ENCODE data around the gene TUBG1.
"Not testable (repeated sequence)": the region's sequence is repeated elsewhere in the genome, so short reads cannot be mapped to it uniquely, and the experiment has no call there.

The TUBG1 gene

DNA sequence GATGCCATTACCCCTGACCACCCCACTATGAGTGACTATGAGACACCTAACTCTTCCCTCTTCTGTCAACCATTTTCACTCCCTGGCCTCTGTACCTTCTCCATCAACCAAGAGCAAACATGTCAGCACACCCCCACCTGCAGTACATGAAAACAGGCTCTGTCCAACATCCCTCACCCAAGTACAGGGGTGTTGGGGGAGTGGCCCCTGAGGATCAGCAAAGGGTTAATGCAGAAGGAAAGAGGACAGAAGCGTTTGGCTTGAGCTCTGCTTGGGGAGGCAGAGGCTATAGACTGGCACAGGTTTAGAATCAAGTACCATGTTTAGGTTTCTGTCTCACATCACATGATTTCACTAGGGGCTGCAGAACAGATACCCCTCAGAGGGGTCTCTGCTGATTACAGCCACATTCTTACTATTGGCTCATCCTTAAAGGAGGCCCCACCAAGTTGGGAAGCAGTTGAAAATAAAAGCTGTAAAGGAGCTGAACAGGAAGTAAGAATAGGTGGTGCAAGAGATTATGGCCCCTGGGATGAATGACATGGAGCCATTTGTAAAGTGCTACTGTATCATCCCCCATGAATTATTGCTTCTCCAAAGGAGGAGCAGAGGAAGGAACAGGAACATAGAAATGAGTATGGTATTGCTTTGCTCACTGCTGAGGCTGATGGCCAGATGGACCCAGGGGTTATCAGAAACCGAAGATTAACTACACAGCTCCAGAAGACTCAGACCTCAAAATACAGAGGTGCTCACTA, 29.5 kb upstream of the TUBG1 start:
- DNase-seq: no peak

DNA sequence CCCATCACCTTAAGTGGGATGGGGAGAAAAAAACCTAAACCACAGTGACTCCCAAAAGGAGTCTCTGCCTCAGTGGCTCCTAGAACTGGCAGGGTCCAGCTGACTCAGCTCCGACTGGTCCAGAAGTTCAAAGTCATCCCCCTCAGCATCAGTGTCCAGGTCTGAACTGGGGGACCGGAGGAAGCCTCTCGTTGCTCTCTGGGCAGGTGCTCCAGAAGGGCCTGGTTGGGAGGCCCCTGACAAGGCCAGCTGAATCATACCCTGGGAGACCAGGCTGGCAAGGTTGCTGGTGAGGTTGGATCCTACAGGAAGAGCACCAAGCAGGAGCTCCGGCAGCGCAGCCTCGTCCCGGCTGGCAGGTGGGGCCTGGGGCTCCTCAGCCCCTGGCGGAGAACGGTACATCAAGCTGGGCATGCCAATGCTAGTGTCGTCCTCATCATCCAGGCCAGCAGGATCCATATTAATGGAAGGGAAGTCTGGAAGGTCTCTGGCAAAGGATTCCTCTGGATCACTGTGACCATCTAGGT, 27.7 kb upstream of the TUBG1 start:
- no peak for DNase-seq

DNA sequence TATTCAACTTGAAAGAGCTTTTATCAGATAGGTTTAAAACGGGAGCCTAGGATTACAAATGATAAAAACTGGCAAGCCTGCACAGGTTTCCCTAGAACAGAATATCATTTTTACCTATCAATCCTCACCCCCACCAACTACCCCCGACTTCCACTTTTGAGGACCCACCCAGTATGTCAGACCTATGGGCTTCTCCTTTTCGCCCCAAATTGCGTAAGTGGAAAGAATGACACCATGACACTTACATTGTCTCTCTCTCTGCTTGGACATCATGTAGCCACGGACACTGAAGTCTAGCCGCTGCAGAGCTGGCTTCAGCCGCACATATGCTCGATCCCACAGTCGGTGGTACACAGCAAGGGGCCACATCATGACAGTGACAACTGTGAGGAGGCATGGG, 24.6 kb upstream of the TUBG1 start:
- no peak for DNase-seq

DNA sequence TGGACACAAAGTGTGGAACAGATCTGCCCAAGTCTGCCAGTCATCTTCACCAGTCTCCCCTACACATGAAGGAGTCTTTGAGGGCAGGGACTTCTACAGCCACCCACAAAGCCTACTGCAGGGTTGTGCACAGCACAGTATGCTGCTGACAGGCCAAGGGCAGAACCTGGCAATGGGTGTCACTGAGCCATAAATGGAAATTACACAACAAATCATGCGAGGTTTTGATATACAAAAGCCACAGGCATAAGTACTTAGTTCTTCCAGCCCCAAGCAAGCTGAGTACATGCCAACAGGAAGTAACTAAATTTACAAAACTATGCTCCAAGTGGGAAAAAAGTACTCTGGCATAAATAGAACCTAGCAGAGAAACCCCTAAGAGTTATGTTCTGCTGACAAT, 24.1 kb upstream of the TUBG1 start:
- DNase-seq: no peak

DNA sequence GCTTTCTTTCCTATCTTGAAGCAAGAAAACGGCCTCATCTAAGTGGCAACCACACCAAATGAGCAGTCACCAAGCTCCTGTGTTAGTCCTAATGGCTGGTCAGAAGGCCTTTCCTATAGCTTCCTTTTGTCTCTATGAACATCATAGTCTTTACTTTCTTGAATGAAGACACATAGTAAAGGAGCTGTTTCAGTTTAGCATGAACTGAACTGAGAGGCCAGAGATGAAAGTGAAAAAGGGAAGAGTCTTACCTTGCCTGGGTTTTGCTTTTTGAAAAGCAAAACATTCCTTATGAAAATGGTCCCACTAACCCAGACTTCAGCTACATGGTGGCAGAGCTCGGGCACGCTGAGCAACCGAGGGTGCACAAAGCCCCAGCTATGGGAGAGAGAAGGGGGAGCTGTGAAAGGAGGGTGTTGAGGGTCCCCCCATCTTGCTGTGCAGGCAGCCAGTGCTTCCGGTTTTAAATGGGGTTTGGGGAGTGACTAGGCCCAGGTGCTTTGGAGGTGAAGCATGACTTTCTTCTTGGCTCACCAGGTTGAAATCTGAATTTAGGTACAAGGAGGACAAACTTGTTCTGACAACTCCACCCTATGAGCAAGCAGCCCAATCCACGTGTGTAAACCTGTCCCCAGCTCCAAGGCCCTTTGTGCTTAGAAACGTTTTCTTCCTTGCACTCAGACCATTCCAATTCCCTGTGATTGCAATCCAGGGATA, 22.8 kb upstream of the TUBG1 start:
- DNase-seq: no peak

DNA sequence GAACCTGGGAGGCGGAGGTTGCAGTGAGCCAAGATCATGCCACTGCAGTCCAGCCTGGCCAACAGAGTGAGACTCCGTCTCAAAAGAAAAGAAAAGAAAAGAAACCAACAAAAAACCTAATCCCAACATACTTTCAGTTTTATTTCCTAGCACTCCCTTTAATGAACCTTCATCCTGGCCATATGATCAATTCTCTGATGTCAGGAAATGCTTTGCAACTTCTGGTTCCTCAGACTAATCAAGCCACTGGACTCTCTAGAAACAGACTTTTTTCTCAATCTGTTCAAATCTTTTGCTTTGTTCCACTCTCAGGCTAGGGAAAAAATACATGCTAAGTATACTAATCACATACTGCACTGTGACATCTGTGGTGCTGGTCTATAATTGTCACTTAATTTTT, 18.6 kb upstream of the TUBG1 start:
- DNase-seq: no peak

DNA sequence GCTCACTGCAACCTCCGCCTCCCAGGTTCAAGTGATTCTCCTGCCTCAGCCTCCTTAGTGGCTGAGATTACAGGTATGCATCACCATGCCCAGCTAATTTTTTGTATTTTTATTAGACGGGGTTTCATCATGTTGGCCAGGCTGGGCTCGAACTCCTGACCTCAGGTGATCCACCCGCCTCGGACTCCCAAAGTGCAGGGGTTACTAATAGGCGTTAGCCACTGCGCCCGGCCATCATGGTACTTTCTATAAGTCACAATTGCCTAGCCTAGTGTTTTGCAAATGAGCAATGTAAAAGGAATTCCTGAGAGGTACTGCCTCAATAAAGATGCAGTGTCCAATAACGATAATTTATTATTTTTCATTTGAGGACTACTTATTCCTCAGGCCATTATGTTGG, 18.1 kb upstream of the TUBG1 start:
- DNase-seq: no peak

DNA sequence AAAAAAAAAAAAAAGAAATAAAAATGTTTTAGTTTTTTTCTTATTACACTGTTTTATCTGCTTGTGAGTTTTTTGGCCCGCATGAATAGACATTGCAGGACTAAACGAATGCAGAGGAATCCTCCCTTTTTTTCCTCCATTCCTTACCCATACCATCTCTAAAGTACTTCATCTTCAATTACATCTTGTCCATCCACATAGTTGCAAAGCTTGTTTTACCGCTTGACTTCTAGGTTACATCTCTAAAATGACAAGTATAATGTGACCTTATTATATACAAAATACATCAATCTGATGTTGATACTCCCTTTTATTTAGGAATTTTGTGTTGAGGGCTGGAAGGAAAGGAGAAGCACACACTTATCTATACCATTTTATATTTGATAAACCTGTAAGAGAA, 13.1 kb upstream of the TUBG1 start:
- no peak for DNase-seq

DNA sequence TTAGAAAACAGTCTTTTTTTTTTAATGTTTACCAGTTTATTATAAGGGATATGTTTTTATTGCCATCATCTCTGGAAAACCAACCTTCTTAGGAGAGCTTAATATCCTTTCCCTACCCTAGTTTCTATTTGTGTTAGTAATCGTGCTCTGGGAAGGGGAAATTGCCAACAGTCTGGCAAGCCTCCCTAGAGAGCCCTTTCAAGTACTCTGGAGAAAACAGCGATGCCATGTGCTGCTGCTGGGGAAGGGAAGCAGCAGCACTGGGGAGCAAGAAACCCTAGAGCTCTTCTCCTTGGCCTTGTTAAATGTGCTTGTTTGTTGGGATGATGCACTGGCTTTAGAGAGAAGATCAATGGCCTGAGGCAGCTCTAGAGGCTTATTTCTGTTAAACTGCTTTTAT, 10.6 kb upstream of the TUBG1 start:
- no peak for DNase-seq

DNA sequence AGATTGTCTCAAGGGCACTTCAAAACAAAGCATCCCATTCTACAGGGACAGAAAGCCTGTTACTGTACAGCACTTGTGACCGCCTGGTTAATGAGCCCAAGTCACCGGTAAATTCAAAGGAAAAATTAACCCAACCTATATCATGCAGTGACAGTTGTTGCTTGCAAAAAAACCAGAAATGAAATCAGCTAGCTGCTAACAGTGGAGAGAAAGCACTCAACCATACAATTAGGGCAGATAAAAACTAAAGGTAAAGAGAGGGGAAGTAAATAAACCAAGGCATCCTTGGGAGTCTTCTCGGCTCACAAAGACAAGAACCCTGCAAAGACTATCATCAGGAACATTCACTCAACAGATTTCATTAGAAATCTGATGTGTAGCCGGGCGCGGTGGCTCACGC, 6.2 kb upstream of the TUBG1 start:
- no peak for DNase-seq

DNA sequence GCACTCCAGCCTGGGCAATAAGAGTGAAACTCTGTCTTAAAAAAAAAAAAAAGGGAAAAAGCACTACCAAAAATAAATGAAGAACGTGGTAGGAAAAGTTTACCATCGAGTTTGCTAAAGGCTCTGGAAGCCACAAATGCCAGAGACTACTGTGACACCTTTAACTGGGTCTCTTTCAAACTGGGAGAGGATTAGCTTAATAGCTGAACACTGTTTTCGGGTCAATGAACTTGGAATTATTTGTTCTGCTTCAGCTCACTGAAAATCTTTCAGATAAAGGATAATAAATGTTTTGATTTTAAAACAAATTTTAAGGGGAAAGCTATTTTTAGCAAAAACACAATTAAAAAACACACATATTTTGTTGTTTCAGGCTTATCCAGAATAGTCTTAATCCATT, 1.7 kb upstream of the TUBG1 start:
- no peak for DNase-seq

DNA sequence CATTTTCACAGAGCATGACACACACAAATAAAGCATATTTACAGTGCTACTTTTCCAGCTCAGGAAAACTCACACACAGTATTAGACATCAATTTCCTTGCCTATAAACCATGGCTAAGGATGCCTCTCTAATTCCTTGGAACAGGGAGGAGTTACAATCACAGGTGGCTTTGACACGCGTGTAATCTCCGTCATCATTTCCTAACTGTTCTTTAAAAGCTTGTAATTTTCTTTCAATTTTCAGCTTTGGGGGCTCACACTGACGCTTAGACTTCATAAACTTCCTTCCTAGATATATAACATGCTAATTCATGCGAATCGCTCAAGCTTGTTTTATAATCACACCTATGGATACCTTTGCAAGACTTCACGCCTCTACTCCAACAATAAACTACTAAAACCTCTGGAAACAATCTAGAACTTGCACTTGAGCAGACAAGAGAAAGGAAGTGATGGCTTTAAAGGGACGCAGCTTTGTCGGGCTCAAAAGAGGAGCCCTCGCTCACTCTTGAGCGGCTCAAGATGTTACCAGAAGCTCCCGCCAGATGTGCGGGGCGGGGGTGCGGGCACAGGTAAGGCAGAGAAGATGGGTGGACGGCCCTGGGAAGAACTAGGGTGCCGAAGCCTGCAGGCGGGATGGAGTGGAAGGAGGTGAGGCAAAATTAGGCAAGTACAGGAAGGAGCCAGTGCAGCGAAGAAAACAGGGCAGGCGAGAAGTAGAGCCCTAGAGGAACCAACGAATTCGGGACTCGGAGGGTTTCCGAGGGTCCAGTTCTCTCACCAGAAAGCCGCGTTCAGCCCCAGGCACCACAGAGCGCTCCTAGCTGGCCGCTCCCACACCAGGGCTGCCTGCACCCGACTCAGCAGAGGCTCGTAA, 940 bp upstream of the TUBG1 start:
- DNase-seq: no peak

DNA sequence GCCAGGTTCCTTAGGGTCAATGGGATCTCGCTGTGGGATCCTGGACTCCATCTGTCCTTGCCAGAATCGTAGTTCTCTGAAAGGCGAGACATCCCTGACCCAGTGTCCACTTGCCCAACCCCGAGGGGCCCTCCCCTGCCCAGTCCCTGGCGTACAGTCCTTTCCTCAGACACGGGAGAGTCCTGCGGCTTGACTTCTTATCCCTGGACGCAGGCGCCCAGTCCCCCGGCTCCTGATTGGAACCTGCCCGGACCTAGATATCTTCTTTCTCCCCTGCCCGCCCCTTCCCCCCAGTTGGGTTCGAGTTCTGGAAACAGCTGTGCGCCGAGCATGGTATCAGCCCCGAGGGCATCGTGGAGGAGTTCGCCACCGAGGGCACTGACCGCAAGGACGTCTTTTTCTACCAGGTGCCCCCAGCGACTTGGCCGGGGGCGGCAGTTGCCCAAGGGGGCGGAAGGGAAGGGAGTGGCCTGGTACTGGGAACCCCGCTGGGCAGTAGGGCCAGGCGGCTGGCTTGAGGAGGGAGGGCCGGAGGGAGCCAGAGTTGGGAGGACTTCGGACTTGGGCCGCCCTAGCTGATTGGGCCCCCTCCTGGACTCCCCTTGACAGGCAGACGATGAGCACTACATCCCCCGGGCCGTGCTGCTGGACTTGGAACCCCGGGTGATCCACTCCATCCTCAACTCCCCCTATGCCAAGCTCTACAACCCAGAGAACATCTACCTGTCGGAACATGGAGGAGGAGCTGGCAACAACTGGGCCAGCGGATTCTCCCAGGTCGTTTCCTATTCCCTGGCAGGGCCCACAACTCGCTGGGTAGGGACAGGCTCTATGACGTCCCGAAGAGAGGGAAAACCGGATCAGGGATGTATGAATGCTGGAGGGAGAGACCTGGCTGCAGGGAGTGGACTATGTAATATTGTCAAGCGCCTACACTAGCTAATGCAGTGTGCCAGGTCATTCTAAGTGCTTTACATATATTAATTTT, 625 bp downstream of the TUBG1 start:
- not testable (repeated sequence) for DNase-seq

DNA sequence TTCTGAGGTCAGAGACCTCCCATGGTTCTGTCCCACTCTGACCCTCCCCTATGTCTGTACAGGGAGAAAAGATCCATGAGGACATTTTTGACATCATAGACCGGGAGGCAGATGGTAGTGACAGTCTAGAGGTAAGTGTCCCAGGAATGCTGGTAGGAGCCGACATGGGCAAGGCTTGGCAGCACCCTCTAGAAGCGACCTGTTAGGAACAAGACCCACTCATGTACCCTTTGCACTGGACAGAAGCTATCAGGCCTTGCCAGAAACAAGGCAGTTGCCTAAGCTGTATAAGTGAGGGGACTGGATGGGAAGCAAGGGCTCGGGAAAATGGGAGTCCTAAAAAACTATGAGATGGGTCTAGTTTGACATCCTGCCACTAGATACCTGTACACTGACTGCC, 2.5 kb downstream of the TUBG1 start:
- DNase-seq: no peak

DNA sequence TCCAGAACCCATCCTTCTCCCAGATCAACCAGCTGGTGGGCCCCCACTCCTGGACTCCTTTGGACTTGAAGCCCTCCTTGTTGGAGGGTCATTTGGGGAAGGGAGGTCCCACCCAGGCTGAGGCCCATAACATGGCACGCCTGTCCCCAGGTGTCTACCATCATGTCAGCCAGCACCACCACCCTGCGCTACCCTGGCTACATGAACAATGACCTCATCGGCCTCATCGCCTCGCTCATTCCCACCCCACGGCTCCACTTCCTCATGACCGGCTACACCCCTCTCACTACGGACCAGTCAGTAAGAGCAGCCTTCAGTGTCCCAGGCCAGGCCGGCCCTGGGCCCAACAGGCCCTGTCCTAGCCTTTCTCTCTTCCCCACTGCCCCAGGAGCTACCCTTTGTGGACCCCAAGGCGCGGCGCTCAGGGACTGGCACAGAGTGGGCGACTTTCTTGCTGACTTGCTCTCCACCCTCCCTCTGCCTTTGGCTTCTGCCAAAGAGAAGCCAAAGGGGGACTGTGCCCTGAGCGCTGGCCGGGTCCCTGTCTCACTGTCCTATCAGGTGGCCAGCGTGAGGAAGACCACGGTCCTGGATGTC, 4.3 kb downstream of the TUBG1 start:
- DNase-seq: no peak

DNA sequence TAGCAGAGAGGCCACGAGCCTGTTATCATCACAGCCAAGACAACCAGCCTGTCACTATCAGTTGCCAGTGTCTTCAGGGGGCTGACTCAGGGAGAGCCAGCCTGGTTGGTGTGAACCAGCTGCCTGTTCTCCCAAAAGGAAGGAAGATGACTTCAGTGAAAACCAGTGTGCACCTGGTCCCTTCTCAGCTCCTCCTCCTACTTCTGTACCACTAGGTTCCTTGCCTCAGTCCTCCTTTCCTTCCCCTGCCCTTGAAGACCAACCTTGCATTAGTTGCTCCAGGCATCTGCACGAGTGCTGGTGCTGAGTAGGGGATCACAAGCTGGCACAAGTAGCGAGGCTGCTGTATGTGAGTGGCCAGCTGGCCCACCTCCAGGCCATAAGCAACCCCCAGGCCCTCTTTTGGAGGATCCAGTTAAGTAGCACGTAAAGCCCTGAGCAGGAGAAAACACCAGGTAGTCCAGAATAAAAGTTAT, 8.5 kb downstream of the TUBG1 start:
- DNase-seq: no peak

DNA sequence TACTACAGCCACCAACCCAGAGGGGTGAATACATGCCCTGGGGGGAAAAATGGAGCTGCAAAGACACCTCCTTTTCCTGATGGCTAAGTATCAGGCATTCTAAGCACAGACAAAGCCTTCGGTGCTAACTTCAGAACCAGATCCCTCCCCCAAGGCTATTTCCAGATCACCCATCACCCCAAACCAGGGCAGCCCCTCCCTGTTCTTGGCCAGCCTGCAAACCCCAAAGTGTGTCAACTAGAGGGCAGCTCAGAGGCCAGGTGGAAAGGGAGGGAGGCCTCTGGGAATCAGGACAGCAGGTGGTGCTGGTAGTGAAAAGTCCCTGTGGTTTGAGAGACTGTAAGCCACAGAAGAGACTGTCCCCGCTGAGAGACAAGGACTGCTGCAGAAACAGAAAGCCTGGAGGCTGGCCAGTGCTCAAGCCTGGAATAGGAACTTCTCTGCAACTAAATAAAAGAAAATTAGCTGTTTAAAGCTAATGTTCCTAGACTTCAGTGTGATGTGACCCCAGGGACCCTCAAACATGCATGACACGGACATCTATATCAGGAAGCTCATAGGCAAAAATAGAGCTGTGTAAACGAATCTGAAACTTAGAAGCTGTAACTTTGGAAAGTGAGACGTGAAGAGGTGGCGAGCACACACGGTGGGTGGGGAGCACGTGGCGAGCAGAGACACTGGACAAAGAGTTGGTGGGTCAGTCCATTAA, 9.1 kb downstream of the TUBG1 start:
- peak; percentile 8 for DNase-seq

DNA sequence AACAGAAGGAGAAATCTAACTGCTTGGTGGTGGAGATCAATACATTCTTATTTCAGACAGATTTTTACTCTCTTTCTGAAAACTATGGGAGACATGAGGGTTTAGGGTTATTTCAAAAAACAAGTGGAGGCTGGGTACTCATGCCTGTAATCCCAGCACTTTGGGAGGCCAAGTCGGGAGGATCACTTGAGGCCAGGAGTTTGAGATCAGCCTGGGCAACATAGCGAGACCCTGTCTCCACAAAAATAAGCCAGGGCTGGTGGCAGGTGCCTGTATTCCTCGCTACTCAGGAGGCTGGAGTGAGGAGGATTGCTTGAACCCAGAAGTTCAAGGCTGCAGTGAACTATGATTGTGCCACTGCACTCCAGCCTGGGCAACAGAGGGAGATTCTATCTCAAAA, 12.5 kb downstream of the TUBG1 start:
- DNase-seq: not testable (repeated sequence)

DNA sequence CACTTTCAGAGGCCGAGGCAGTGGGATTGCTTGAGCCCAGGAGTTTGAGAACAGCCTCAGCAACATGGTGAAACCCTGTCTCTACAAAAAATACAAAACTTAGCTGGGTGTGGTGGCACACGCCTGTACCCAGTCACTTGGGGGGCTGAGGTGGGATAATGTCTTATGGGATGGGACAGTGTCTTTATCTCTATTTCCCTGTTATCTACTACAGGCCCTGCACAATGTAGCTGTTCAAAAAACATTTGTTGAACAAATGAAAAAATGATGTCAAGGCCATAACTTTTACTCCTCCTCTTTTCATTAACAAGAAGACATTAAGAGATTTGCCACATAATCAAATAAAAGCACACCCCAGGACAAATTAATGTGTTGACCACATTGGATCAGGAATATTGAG, 13.8 kb downstream of the TUBG1 start:
- no peak for DNase-seq

DNA sequence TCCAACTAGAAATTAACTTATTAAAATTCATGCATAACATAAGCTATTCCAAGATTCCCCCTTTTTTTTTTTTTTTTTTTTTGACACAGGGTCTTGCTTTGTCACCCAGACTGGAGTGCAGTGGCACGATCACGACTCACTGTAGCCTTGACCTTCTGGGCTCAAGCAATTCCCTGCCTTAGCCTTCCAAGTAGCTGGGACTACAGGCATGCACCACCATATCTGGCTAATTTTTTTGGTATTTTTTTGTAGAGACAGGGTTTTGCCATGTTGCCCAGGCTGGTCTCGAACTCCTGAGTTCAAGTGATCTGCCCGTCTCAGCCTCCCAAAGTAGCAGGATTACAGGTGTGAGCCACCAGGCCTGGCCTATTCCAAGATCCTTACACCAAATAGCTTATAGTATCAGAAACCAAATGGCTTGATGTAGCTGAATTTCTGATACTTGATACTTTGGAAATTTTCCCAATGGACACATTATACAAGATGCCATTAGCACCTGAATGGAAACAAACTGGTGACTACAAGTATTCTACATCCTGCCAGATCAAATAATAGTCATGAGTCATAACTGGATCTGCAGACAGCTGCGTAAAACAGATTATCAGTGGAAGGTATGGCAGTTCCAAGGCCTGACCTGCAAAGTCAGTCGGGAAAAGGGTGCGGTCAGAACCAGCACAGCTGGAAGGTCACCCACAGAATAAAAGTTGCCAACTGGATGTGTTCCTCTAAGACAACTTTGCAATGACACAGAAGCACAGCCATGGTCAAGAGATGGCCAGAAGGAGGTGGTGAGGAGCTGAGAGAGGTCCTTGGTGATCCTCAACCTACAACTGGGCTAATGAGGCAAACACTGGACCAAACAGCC, 14.5 kb downstream of the TUBG1 start:
- DNase-seq: peak; percentile 16

Data from activated CD4-positive, alpha-beta T cell treated with anti-CD3 and anti-CD28 coated beads, Interleukin-2, amount 50 U/mL, for 16 hours (primary cell).